Measurements from ENCODE around the gene FXYD7.

The FXYD7 gene

GRCh38 chr19:35160629-35161433 is 17.8 kb downstream of the FXYD7 start:
- H3K4me3 ChIP-seq (ENCODE audit: low read depth, low read length) = no peak overlapping the region
- H3K9ac ChIP-seq (ENCODE audit: low read depth, low read length) = no peak overlapping the region
- H3K27me3 ChIP-seq (ENCODE audit: control insufficient read depth, insufficient read depth, low read length) = no peaks in the 10 kb centered on the region
- H3K4me1 ChIP-seq (ENCODE audit: control insufficient read depth, insufficient read depth, low read length) = peaks cover under 1% of the 10 kb centered on the region; the same call in 1 of the 2 replicates
- H3K27ac ChIP-seq (ENCODE audit: low read depth, low read length) = no peak overlapping the region
- H3K9me3 ChIP-seq (ENCODE audit: control insufficient read depth, insufficient read depth, low read length) = no peaks in the 10 kb centered on the region
- H3K36me3 ChIP-seq (ENCODE audit: control insufficient read depth, insufficient read depth, low read length) = peaks cover 82% of the 10 kb centered on the region

GRCh38 chr19:35161434-35161743 is 18.3 kb downstream of the FXYD7 start:
- peaks cover 87% of the 10 kb centered on the region for H3K36me3 ChIP-seq (ENCODE audit: control insufficient read depth, insufficient read depth, low read length)
- no peak overlapping the region for H3K9ac ChIP-seq (ENCODE audit: low read depth, low read length)
- no peaks in the 10 kb centered on the region for H3K27me3 ChIP-seq (ENCODE audit: control insufficient read depth, insufficient read depth, low read length)
- no peak overlapping the region for H3K4me3 ChIP-seq (ENCODE audit: low read depth, low read length)
- no peak overlapping the region for H3K27ac ChIP-seq (ENCODE audit: low read depth, low read length)
- H3K9me3 ChIP-seq (ENCODE audit: control insufficient read depth, insufficient read depth, low read length) = 0 out of 2 replicates have a peak, but pooled peaks cover under 1% of the 10 kb centered on the region
- H3K4me1 ChIP-seq (ENCODE audit: control insufficient read depth, insufficient read depth, low read length) = no peaks in the 10 kb centered on the region

DNA sequence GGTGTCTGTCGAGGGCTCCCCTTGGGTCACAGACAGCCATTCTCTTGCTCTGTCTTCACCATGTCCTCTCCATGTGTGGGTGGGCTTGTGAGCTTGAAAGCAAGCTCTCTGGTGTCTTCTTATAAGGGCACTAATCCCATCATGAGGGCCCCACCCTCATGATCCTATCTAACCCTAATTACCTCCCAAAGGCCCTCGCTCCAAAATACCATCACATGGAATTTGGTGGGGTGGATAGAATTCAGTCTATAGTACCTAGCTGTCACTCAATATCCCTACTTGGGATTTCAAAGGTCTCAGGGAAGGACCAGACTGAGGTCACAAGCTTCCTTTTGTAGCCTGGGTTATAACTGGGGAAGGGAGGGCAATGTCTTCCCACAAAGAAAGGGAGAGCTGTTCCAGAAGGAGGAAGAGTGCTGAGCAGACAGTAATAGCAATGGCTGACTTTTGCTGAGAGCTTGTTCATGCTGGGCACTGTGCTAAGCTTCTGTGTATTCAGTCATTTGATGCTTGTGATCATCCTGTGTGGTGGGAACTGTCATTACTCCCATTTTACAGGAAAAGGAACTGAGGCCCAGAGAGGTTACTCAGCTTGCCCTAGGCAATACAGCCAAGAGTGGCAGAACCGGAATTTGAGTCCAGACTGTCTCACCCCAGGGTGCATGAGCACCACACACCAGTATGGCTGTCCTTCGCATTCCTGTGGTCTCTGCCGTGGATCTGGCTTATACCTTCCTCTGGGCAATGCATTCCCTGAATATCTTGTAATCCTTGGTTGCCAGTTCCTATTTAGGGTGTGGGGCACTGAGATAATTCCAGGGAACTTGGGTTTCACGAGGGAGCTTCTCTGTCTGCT is 19.6 kb downstream of the FXYD7 start:
- Histone ChIP-seq H3K27ac (ENCODE audit: low read depth, low read length) (no peak overlapping the region), H3K4me3 (ENCODE audit: low read depth, low read length) (no peak overlapping the region), H3K4me1 (ENCODE audit: control insufficient read depth, insufficient read depth, low read length) (no peaks in the 10 kb centered on the region), H3K9ac (ENCODE audit: low read depth, low read length) (no peak overlapping the region), H3K27me3 (ENCODE audit: control insufficient read depth, insufficient read depth, low read length) (no peaks in the 10 kb centered on the region), H3K36me3 (ENCODE audit: control insufficient read depth, insufficient read depth, low read length) (peaks cover 92% of the 10 kb centered on the region), H3K9me3 (ENCODE audit: control insufficient read depth, insufficient read depth, low read length) (0 out of 2 replicates have a peak, but pooled peaks cover 4% of the 10 kb centered on the region)

- H3K36me3 ChIP-seq (ENCODE audit: control insufficient read depth, insufficient read depth, low read length) = peaks cover 83% of the 10 kb centered on the region
These were observed 21.4 kb downstream of the FXYD7 start for GRCh38 chr19:35164418-35164817.

DNA sequence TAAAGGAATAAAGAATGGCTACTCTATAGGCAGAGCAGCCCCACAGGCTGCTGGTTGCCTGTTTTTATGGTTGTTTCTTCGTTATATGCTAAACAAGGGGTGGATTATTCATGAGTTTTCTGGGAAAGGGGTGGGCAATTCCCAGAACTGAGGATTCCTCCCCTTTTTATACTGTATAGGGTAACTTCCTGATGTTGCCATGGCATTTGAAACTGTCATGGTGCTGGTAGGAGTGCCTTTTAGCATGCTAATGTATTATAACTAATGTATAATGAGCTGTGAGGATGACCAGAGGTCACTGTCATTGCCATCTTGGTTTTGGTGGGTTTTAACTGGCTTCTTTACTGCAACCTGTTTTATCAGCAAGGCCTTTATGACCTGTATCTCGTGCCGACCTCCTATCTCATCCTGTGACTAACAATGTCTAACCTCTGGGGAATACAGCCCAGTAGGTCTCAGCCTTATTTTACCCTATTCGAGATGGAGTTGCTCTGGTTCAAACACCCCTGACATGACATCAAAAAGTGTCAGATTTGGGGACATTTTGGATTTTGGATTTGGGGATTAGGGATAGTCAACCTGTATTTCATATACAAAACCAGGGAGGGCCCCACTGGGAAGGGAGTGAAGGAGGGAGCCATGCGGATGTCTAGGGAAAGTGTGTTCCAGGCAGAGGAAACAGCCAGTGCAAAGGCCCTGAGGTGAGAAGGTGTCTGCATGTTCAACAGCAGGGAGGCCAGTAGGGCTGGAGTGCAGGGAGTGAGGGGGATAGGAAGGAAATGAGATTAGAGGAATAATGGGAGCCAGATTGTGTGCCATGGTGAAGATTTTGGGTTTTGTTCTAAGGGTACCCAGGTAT is 22.4 kb downstream of the FXYD7 start:
- no peaks in the 10 kb centered on the region for H3K4me1 ChIP-seq (ENCODE audit: control insufficient read depth, insufficient read depth, low read length)
- H3K27me3 ChIP-seq (ENCODE audit: control insufficient read depth, insufficient read depth, low read length) = no peaks in the 10 kb centered on the region
- H3K27ac ChIP-seq (ENCODE audit: low read depth, low read length) = no peak overlapping the region
- no peak overlapping the region for H3K9ac ChIP-seq (ENCODE audit: low read depth, low read length)
- 0 out of 2 replicates have a peak, but pooled peaks cover 4% of the 10 kb centered on the region for H3K9me3 ChIP-seq (ENCODE audit: control insufficient read depth, insufficient read depth, low read length)
- peaks cover 79% of the 10 kb centered on the region for H3K36me3 ChIP-seq (ENCODE audit: control insufficient read depth, insufficient read depth, low read length)
- no peak overlapping the region for H3K4me3 ChIP-seq (ENCODE audit: low read depth, low read length)

More at GRCh38 chr19:35164418-35164817, 21.4 kb downstream of the FXYD7 start:
- Histone ChIP-seq H3K4me1 (ENCODE audit: control insufficient read depth, insufficient read depth, low read length) (no peaks in the 10 kb centered on the region), H3K9me3 (ENCODE audit: control insufficient read depth, insufficient read depth, low read length) (0 out of 2 replicates have a peak, but pooled peaks cover 4% of the 10 kb centered on the region), H3K27ac (ENCODE audit: low read depth, low read length) (no peak overlapping the region), H3K4me3 (ENCODE audit: low read depth, low read length) (no peak overlapping the region), H3K27me3 (ENCODE audit: control insufficient read depth, insufficient read depth, low read length) (no peaks in the 10 kb centered on the region), H3K9ac (ENCODE audit: low read depth, low read length) (no peak overlapping the region)

- Histone ChIP-seq H3K9me3 (ENCODE audit: control insufficient read depth, insufficient read depth, low read length) (0 out of 2 replicates have a peak, but pooled peaks cover 4% of the 10 kb centered on the region), H3K9ac (ENCODE audit: low read depth, low read length) (no peak overlapping the region), H3K4me3 (ENCODE audit: low read depth, low read length) (no peak overlapping the region), H3K27ac (ENCODE audit: low read depth, low read length) (no peak overlapping the region), H3K36me3 (ENCODE audit: control insufficient read depth, insufficient read depth, low read length) (peaks cover 74% of the 10 kb centered on the region), H3K27me3 (ENCODE audit: control insufficient read depth, insufficient read depth, low read length) (no peaks in the 10 kb centered on the region), H3K4me1 (ENCODE audit: control insufficient read depth, insufficient read depth, low read length) (no peaks in the 10 kb centered on the region)
These were observed 23.3 kb downstream of the FXYD7 start for GRCh38 chr19:35166100-35167063.

DNA sequence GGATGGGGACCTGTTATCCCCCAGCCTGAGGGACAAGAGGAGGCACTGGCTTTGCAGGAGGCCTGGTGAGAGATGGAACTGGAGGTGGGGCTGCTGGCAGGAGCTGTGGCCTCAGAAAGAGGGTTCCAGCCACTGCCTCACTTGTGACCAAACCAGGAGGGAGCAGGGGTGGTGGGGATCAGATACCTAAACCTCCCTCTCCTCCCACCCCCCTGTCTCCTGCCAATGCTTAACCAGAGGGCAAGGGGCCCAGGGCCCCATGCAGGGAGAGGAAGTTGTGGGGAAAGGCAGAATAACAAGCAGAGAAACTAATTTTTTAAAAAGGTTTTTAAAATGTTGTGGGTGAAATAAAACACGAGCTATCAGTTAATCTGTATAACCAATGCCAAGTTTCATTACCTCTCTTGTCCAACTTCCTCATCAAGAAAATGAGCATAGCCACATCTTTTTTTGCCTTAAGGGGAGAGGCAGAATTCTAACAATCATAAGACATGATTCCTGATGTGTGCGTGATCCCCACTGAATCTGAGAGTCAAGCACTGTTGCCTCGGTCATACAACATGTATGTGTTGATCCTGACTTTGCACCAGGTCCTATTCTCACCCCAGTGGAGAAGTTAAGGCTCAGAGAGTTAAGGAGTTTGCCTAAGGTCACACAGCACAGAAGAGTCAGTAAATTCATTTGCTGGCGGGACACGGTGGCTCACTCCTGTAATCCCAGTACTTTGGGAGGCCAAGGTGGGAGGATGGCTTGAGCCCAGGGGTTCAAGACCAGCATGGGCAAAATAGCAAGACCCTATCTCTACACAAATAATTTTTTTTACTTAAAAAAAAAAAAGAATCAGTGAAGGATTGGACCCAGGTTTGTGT is 24.4 kb downstream of the FXYD7 start:
- H3K36me3 ChIP-seq (ENCODE audit: control insufficient read depth, insufficient read depth, low read length) = peaks cover 63% of the 10 kb centered on the region
- H3K9me3 ChIP-seq (ENCODE audit: control insufficient read depth, insufficient read depth, low read length) = 0 out of 2 replicates have a peak, but pooled peaks cover 4% of the 10 kb centered on the region
- H3K27ac ChIP-seq (ENCODE audit: low read depth, low read length) = no peak overlapping the region

DNA sequence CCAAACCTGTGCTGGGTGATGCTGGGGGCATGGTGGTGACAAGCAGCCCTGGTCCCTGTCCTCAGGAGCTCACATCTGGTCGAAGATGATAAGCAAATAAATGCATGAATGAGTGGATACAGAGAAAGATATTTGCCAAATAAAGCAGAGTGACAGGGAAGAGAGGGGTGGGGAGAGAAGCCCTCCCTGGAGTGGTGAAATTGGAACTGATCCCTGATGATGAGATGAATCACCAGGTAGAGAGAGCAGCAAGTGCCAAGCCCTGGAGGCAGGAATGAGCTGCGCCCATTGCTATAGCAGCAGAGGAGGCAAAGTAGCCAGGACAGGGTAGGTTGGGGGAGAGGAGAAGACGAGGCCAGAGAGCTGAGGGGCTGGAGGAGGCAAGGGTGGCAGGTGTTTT is 25.1 kb downstream of the FXYD7 start:
- Histone ChIP-seq H3K4me1 (ENCODE audit: control insufficient read depth, insufficient read depth, low read length) (no peaks in the 10 kb centered on the region), H3K9ac (ENCODE audit: low read depth, low read length) (no peak overlapping the region), H3K4me3 (ENCODE audit: low read depth, low read length) (no peak overlapping the region), H3K36me3 (ENCODE audit: control insufficient read depth, insufficient read depth, low read length) (peaks cover 57% of the 10 kb centered on the region), H3K9me3 (ENCODE audit: control insufficient read depth, insufficient read depth, low read length) (0 out of 2 replicates have a peak, but pooled peaks cover 4% of the 10 kb centered on the region), H3K27me3 (ENCODE audit: control insufficient read depth, insufficient read depth, low read length) (no peaks in the 10 kb centered on the region), H3K27ac (ENCODE audit: low read depth, low read length) (no peak overlapping the region)

More for the DNA sequence above, 24.4 kb downstream of the FXYD7 start:
- Histone ChIP-seq H3K4me3 (ENCODE audit: low read depth, low read length) (no peak overlapping the region), H3K27me3 (ENCODE audit: control insufficient read depth, insufficient read depth, low read length) (no peaks in the 10 kb centered on the region), H3K4me1 (ENCODE audit: control insufficient read depth, insufficient read depth, low read length) (no peaks in the 10 kb centered on the region), H3K9ac (ENCODE audit: low read depth, low read length) (no peak overlapping the region)

GRCh38 chr19:35169221-35169995 is 26.4 kb downstream of the FXYD7 start:
- 0 out of 2 replicates have a peak, but pooled peaks cover 4% of the 10 kb centered on the region for H3K9me3 ChIP-seq (ENCODE audit: control insufficient read depth, insufficient read depth, low read length)
- no peak overlapping the region for H3K9ac ChIP-seq (ENCODE audit: low read depth, low read length)

More at GRCh38 chr19:35169221-35169995, 26.4 kb downstream of the FXYD7 start:
- Histone ChIP-seq H3K27me3 (ENCODE audit: control insufficient read depth, insufficient read depth, low read length) (no peaks in the 10 kb centered on the region), H3K36me3 (ENCODE audit: control insufficient read depth, insufficient read depth, low read length) (peaks cover 48% of the 10 kb centered on the region), H3K27ac (ENCODE audit: low read depth, low read length) (no peak overlapping the region), H3K4me1 (ENCODE audit: control insufficient read depth, insufficient read depth, low read length) (no peaks in the 10 kb centered on the region), H3K4me3 (ENCODE audit: low read depth, low read length) (no peak overlapping the region)
